ENCODE data around the gene CTNND2. TPM values are rescaled to one million over a fixed set of nuclear protein-coding genes. Genes with fewer than 3 reads are reported as not detected.

The CTNND2 gene
- total RNA-seq, 1 donor from 2014 or later: 143 TPM

GRCh38 chr5:11528720-11529119 lies 375.5 kb downstream of the CTNND2 start:
- Mint-ChIP-seq H3K9me3 (ENCODE audit: low read depth) (peaks cover 3% of the 10 kb centered on the region), H3K36me3 (ENCODE audit: insufficient read depth) (peaks cover 3% of the 10 kb centered on the region), H3K27me3 (no peaks in the 10 kb centered on the region), H3K27ac (no peak overlapping the region), H3K4me1 (ENCODE audit: low read depth) (peaks cover 29% of the 10 kb centered on the region), H3K4me3 (ENCODE audit: low read depth) (no peak overlapping the region)
- TF ChIP-seq CTCF (IDR thresholded peaks at IDR 0.05; ENCODE audit: unreplicated experiment): no peak
- no peak for DNase-seq (ENCODE audit: low spot score, unreplicated experiment)

GRCh38 chr5:11527652-11528349 lies 376.4 kb downstream of the CTNND2 start:
- no peak for TF ChIP-seq CTCF (IDR thresholded peaks at IDR 0.05; ENCODE audit: unreplicated experiment)
- Mint-ChIP-seq H3K27me3 (no peaks in the 10 kb centered on the region), H3K9me3 (ENCODE audit: low read depth) (peaks cover 3% of the 10 kb centered on the region), H3K4me1 (ENCODE audit: low read depth) (peaks cover 31% of the 10 kb centered on the region), H3K27ac (no peak overlapping the region), H3K36me3 (ENCODE audit: insufficient read depth) (peaks cover 3% of the 10 kb centered on the region), H3K4me3 (ENCODE audit: low read depth) (no peak overlapping the region)
- DNase-seq (ENCODE audit: low spot score, unreplicated experiment): no peak

GRCh38 chr5:11525020-11525419 lies 379.2 kb downstream of the CTNND2 start:
- no peak for DNase-seq (ENCODE audit: low spot score, unreplicated experiment)
- H3K4me3 Mint-ChIP-seq (ENCODE audit: low read depth): no peak overlapping the region
- TF ChIP-seq CTCF (IDR thresholded peaks at IDR 0.05; ENCODE audit: unreplicated experiment): no peak
- peaks cover 39% of the 10 kb centered on the region for H3K4me1 Mint-ChIP-seq (ENCODE audit: low read depth)
- peaks cover 3% of the 10 kb centered on the region for H3K9me3 Mint-ChIP-seq (ENCODE audit: low read depth)
- H3K27me3 Mint-ChIP-seq: no peaks in the 10 kb centered on the region
- peaks cover 3% of the 10 kb centered on the region for H3K36me3 Mint-ChIP-seq (ENCODE audit: insufficient read depth)
- peak overlapping the region; percentile 56 for H3K27ac Mint-ChIP-seq

- H3K9me3 Mint-ChIP-seq (ENCODE audit: low read depth): peaks cover 3% of the 10 kb centered on the region
- no peaks in the 10 kb centered on the region for H3K27me3 Mint-ChIP-seq
- peaks cover 2% of the 10 kb centered on the region for H3K36me3 Mint-ChIP-seq (ENCODE audit: insufficient read depth)
- H3K27ac Mint-ChIP-seq: peak overlapping the region; percentile 92
- peak overlapping the region; percentile 7 for H3K4me3 Mint-ChIP-seq (ENCODE audit: low read depth)
- no peak for TF ChIP-seq CTCF (IDR thresholded peaks at IDR 0.05; ENCODE audit: unreplicated experiment)
- DNase-seq (ENCODE audit: low spot score, unreplicated experiment): no peak
- peaks cover 41% of the 10 kb centered on the region for H3K4me1 Mint-ChIP-seq (ENCODE audit: low read depth)
Measured at GRCh38 chr5:11524188-11524587, 380.1 kb downstream of the CTNND2 start.

GRCh38 chr5:11522796-11523195 lies 381.4 kb downstream of the CTNND2 start:
- H3K27me3 Mint-ChIP-seq: no peaks in the 10 kb centered on the region
- peaks cover 2% of the 10 kb centered on the region for H3K36me3 Mint-ChIP-seq (ENCODE audit: insufficient read depth)
- H3K27ac Mint-ChIP-seq: no peak overlapping the region
- DNase-seq (ENCODE audit: low spot score, unreplicated experiment): no peak
- H3K4me3 Mint-ChIP-seq (ENCODE audit: low read depth): no peak overlapping the region
- H3K4me1 Mint-ChIP-seq (ENCODE audit: low read depth): peaks cover 42% of the 10 kb centered on the region
- no peak for TF ChIP-seq CTCF (IDR thresholded peaks at IDR 0.05; ENCODE audit: unreplicated experiment)
- peaks cover 3% of the 10 kb centered on the region for H3K9me3 Mint-ChIP-seq (ENCODE audit: low read depth)

Measured in progenitor cell of endocrine pancreas (in vitro differentiated cells).